Transverse colon (tissue), 4 donors: ENCODE results near the gene STARD13. TPM values are rescaled to one million over a fixed set of nuclear protein-coding genes. Genes with fewer than 3 reads are reported as not detected.

ENCODE experiments used
- DNase-seq: peaks from one replicate; pipeline ENCODE4 v3.0.0-alpha.2; 2019
- H3K27ac ChIP-seq, 4 donors: fragments of 200-600 bp; sonication (generic); 2 replicates each; pipeline ENCODE4 v1.5.1; 2016 to 2018; ENCODE audit warnings: inconsistent platforms in 4 of 4
- H3K27me3 ChIP-seq: fragments of 200-600 bp; sonication (generic); 2 replicates; pipeline ENCODE4 v1.5.1; 2017; ENCODE audit warnings: inconsistent platforms
- H3K36me3 ChIP-seq, 4 donors: fragments of 200-600 bp; sonication (generic); 2 replicates each; pipeline ENCODE4 v1.5.1; 2017 to 2019; ENCODE audit warnings: inconsistent platforms in 4 of 4
- H3K4me1 ChIP-seq, 4 donors: fragments of 200-600 bp; sonication (generic); 2 replicates each; pipeline ENCODE4 v1.5.1; 2017 to 2020; ENCODE audit warnings: inconsistent platforms in 4 of 4
- H3K4me3 ChIP-seq, 4 donors: fragments of 200-600 bp; sonication (generic); 1 replicate in 1 of 4; 2 replicates in 3 of 4; pipeline versions ENCODE4 v1.5.1 to v1.6.1; 2017 to 2019; ENCODE audit warnings: inconsistent platforms in 4 of 4
- H3K9me3 ChIP-seq, 2 donors: fragments of 200-600 bp; sonication (generic); 2 replicates each; pipeline ENCODE4 v1.5.1; 2017 to 2019; ENCODE audit warnings: inconsistent platforms in 2 of 2
- EP300 ChIP-seq: sonication (generic); formaldehyde crosslinking; IDR thresholded peaks from one replicate; pipeline ENCODE4 v1.6.1; 2017; ENCODE audit warnings: antibody characterized with exemption, low read depth
- POLR2A ChIP-seq: fragments of 450-650 bp; IDR thresholded peaks from one replicate; pipeline ENCODE4 v1.6.1; 2016; ENCODE audit warnings: antibody characterized with exemption, mild to moderate bottlenecking, moderate library complexity
- POLR2AphosphoS5 ChIP-seq, 3 donors: sonication (generic); formaldehyde crosslinking; IDR thresholded peaks; one replicate each; pipeline ENCODE4 v1.6.1; 2016; ENCODE audit warnings: antibody characterized with exemption in 3 of 3
- WGBS, 2 donors: methylation state at CpG; one replicate each; pipeline ENCODE4 v1.1.5; 2018; ENCODE audit warnings: low coverage in 1 of 2; 5-methylcytosine and 5-hydroxymethylcytosine counted together
- in situ Hi-C, 4 donors: fragments of 200-750 bp; cut with MboI; loops; one replicate each; pipeline versions ENCODE4 v1.15.0 to v1.15.1; 2017; ENCODE audit warnings: low sequenced_read_pairs in 3 of 4, low pct_ligation_motif_present in 1 of 4, low pct_unique_long_range_greater_than_20kb in 1 of 4
- intact Hi-C: fragments of 100-400 bp; cut with DNase I; formaldehyde crosslinking; loops from one replicate; pipeline ENCODE4 v1.15.1; 2023; ENCODE audit warnings: low total_unique reads
- total RNA-seq, 4 donors: library from RNA; depleted of rRNA; stranded (reverse); fragments of >200 nt; gene quantifications; one replicate each; pipeline ENCODE4 v1.1.0, GENCODE V29; 2016
- TF ChIP-seq, protein P1 (sequence below), 5 experiments: fragments of 200-600 bp in 3 of 5; fragments of 450-650 bp in 2 of 5; sonication (generic) in 3 of 5; IDR thresholded peaks; 1 replicate in 2 of 5; 2 replicates in 3 of 5; pipeline ENCODE4 v1.5.1; 2016 to 2017; ENCODE audit warnings: antibody characterized with exemption in 5 of 5, inconsistent platforms in 3 of 5, mild to moderate bottlenecking in 2 of 5, moderate library complexity in 1 of 5

Gene STARD13
- total RNA-seq, 4 donors from 2014 or later = 18.1 to 107 (median 41.5) TPM

DNA sequence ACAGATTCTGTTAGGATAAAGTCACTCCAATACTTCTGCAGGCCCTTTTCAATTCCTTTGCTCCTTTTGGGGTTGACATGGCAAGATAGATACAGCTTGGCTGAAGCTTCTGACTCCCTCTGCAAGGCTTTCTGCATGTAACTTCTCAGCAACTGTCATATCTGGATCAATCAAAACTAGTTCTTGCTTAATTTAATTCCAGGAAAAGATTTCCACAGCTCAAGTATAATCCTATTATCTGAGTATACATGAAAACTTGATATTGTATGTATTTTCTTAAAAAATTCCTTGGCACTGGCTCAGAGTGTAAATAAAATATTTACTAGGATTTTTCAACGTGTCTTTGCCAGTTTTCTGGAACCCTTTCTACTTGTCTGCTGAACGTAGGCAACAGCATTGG lies 109.6 kb downstream of the STARD13 start:
- no peaks in the 10 kb centered on the region for H3K36me3 ChIP-seq
- H3K27ac ChIP-seq = peak overlapping the region in 1 of 4 donors; percentile 7
- intact Hi-C loops (no loop called here), in situ Hi-C loops (no loop called here)
- H3K4me3 ChIP-seq = no peak overlapping the region
- no peaks in the 10 kb centered on the region for H3K9me3 ChIP-seq
- WGBS, 2 donors = 57 to 59% methylated on average over 2 of the region's 2 CpGs
- TF ChIP-seq EP300 = no peak
- TF ChIP-seq, protein P1, sequence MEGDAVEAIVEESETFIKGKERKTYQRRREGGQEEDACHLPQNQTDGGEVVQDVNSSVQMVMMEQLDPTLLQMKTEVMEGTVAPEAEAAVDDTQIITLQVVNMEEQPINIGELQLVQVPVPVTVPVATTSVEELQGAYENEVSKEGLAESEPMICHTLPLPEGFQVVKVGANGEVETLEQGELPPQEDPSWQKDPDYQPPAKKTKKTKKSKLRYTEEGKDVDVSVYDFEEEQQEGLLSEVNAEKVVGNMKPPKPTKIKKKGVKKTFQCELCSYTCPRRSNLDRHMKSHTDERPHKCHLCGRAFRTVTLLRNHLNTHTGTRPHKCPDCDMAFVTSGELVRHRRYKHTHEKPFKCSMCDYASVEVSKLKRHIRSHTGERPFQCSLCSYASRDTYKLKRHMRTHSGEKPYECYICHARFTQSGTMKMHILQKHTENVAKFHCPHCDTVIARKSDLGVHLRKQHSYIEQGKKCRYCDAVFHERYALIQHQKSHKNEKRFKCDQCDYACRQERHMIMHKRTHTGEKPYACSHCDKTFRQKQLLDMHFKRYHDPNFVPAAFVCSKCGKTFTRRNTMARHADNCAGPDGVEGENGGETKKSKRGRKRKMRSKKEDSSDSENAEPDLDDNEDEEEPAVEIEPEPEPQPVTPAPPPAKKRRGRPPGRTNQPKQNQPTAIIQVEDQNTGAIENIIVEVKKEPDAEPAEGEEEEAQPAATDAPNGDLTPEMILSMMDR (IDR thresholded peaks at IDR 0.05) = no peak
- no peak for TF ChIP-seq POLR2AphosphoS5 (IDR thresholded peaks at IDR 0.05)
- no peak for TF ChIP-seq POLR2A
- no peaks in the 10 kb centered on the region for H3K27me3 ChIP-seq
- DNase-seq = no peak
- H3K4me1 ChIP-seq = peaks cover 0 to 32% (median 11%) of the 10 kb centered on the region in 4 donors

DNA sequence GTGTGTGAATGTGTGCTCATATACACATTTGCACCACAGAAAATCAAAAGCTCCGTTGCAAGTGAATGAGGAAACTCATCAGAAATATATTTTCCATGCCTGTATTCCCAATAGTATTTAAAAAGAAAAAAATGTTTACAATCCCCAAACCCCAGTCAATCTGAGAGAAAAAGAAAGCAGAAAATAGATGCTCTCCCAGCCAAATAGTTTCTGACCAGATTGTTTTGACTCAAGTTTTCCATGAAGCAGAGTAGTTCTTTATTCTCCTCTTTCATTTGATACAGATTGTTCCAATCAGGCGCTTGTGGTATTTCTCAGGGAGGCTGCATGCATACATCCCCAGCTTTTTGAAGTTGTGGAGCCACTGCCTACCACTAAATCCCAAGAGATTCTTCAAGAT lies 110.6 kb downstream of the STARD13 start:
- in situ Hi-C loops = no loop called here
- 69 to 75% methylated on average over 2 of the region's 2 CpGs for WGBS, 2 donors
- peak overlapping the region in 2 of 4 donors; percentile 4 to 33 for H3K27ac ChIP-seq
- no peak for TF ChIP-seq EP300
- no peak for TF ChIP-seq POLR2A
- no peak for TF ChIP-seq POLR2AphosphoS5 (IDR thresholded peaks at IDR 0.05)
- TF ChIP-seq, protein P1 (IDR thresholded peaks at IDR 0.05) = no peak
- no peaks in the 10 kb centered on the region for H3K27me3 ChIP-seq
- no peaks in the 10 kb centered on the region for H3K9me3 ChIP-seq
- no peaks in the 10 kb centered on the region for H3K36me3 ChIP-seq
- no peak for DNase-seq
- intact Hi-C loops = no loop called here
- no peak overlapping the region for H3K4me3 ChIP-seq
- H3K4me1 ChIP-seq = peaks cover 0 to 23% (median 8%) of the 10 kb centered on the region in 4 donors

DNA sequence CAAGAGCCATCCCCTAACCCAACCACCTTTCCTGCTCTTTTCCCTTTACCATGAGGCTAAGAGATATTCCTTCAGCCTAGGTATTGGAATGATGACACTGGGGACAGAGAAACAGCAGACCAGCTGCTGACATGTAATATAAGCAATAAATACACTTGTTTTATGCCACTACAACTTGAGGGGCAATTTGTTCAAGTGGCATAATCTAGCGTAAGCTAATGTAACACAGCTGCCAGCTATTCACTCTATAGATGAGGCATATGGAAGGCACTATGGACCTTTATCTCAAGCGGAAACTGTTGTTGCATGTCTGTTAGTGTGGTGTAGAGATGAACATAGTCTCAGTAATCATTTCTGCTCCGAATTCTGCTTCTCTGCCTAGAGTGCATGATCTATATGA lies 111.1 kb downstream of the STARD13 start:
- in situ Hi-C loops (no loop called here), intact Hi-C loops (no loop called here)
- Histone ChIP-seq H3K4me1 (peaks cover 0 to 23% (median 6%) of the 10 kb centered on the region in 4 donors), H3K36me3 (no peaks in the 10 kb centered on the region), H3K27me3 (no peaks in the 10 kb centered on the region), H3K9me3 (no peaks in the 10 kb centered on the region), H3K4me3 (no peak overlapping the region), H3K27ac (peak overlapping the region in 2 of 4 donors; percentile 4 to 32)
- WGBS, 2 donors = 80 to 89% methylated on average over 2 to 3 of the region's 3 CpGs
- DNase-seq = no peak
- TF ChIP-seq EP300 = no peak
- no peak for TF ChIP-seq POLR2A
- TF ChIP-seq POLR2AphosphoS5 (IDR thresholded peaks at IDR 0.05) = no peak
- TF ChIP-seq, protein P1 (IDR thresholded peaks at IDR 0.05) = no peak

DNA sequence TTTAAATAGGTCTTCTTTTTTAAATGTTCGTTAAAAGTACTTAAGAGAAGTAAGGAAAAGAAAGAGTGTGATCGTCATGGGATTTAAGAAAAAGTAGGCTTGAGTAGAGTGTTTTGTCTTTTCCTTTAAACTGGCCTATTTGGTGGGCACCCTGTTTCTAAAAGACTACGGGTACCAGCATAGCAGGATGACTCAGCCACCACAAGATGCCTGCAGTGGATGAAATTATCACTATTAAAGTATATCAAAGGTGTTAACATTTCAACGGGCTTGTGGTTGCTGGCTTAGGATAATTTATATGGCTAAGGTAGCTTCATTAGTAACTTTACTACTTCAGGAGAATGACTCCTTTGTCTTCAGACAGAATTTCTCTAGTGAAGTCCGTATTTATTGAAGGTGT lies 112.6 kb downstream of the STARD13 start:
- Histone ChIP-seq H3K4me1 (peaks cover 0 to 23% (median 4%) of the 10 kb centered on the region in 4 donors), H3K4me3 (no peak overlapping the region), H3K27ac (peak overlapping the region in 1 of 4 donors; percentile 39), H3K9me3 (no peaks in the 10 kb centered on the region), H3K36me3 (no peaks in the 10 kb centered on the region), H3K27me3 (no peaks in the 10 kb centered on the region)
- DNase-seq = no peak
- no peak for TF ChIP-seq POLR2A
- WGBS, 2 donors = 80 to 84% methylated on average over 3 to 5 of the region's 5 CpGs
- intact Hi-C loops = no loop called here
- in situ Hi-C loops = no loop called here

DNA sequence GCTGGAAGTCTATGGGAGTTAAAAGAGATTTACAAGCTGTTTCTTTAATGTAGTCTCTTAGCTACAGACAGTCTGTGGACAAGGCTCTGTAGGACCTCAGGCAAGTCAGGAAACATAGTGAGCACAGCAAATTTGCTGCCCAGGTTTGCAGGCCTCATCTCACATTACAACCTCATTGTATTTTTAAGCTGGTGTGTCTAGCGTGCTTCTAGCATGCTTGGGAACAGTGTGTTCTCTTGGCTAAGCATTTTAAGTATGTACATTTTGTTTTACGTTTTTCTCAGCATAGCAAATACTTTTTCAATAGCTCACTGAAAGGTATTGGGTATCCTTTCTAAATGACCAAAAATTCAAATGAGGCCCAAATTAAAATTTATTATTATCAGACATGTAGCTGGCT lies 113.2 kb downstream of the STARD13 start:
- in situ Hi-C loops = no loop called here
- Histone ChIP-seq H3K4me1 (peaks cover 0 to 23% (median 4%) of the 10 kb centered on the region in 4 donors), H3K4me3 (no peak overlapping the region)

More for the DNA sequence above, 113.2 kb downstream of the STARD13 start:
- peaks cover 0 to under 1% (median 0%) of the 10 kb centered on the region in 4 donors for H3K36me3 ChIP-seq
- intact Hi-C loops = no loop called here
- H3K27ac ChIP-seq = peak overlapping the region in 2 of 4 donors; percentile 9 to 39
- DNase-seq = no peak
- no peaks in the 10 kb centered on the region for H3K9me3 ChIP-seq
- peak; percentile 10 for TF ChIP-seq EP300
- no peak for TF ChIP-seq POLR2A
- TF ChIP-seq POLR2AphosphoS5 (IDR thresholded peaks at IDR 0.05) = peak in 1 of 3 donors; percentile 45
- H3K27me3 ChIP-seq = no peaks in the 10 kb centered on the region
- WGBS, 2 donors = 90 to 94% methylated on average over 2 of the region's 2 CpGs
